Ishikawa (cell line): Measurements from ENCODE around the gene COQ4.

Source experiments
- CREB1 ChIP-seq: IDR thresholded peaks from 2 replicates; pipeline ENCODE4 v1.6.1; 2012; ENCODE audit warnings: low read depth
- EP300 ChIP-seq: IDR thresholded peaks from 2 replicates; pipeline ENCODE4 v1.6.1; 2012; ENCODE audit warnings: borderline replicate concordance
- MAX ChIP-seq: IDR thresholded peaks from 2 replicates; pipeline ENCODE4 v1.6.1; 2012
- RAD21 ChIP-seq: IDR thresholded peaks from 2 replicates; pipeline ENCODE4 v1.6.1; 2012; ENCODE audit warnings: low read depth
- TF ChIP-seq, protein P1 (sequence below): IDR thresholded peaks from 2 replicates; pipeline ENCODE4 v1.6.1; 2012; ENCODE audit warnings: low read depth, mild to moderate bottlenecking

DNA sequence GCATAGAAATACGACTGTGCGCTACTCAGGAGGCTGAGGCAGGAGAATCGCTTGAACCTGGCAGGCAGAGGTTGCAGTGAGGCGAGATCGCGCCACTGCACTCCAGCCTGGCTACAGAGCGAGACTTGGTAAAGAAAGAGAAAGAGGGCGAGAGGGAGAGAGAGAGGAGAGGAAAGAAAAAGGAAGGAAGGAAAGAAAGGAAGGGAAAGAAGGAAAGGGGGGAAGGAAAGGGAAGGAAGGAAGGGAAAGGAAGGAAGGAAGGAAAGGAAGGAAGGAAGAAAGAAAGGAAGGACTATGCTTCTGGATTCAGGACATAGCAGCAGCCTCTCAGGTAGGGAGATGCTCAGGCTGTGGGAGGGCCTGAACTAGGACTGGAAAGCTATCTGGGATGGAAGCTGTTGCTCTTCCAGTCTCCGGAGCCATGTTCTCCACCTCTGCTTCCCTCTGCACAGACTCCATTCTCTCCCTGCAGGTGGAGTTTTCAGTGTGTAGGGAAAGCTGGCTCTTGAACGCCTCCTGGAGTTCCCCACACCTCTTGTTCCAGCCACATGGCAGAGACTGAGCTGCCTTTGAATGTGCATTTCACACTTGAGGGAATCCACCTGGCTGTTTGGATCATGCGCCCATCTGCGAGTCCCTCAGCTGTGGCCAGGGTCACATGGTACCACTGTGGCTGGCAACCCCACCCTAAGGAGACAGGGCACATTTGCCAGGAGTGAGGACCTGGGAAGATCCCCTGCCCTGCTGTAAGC is 37.4 kb upstream of the COQ4 start:
- no peak for TF ChIP-seq CREB1
- TF ChIP-seq RAD21: no peak
- TF ChIP-seq, protein P1, sequence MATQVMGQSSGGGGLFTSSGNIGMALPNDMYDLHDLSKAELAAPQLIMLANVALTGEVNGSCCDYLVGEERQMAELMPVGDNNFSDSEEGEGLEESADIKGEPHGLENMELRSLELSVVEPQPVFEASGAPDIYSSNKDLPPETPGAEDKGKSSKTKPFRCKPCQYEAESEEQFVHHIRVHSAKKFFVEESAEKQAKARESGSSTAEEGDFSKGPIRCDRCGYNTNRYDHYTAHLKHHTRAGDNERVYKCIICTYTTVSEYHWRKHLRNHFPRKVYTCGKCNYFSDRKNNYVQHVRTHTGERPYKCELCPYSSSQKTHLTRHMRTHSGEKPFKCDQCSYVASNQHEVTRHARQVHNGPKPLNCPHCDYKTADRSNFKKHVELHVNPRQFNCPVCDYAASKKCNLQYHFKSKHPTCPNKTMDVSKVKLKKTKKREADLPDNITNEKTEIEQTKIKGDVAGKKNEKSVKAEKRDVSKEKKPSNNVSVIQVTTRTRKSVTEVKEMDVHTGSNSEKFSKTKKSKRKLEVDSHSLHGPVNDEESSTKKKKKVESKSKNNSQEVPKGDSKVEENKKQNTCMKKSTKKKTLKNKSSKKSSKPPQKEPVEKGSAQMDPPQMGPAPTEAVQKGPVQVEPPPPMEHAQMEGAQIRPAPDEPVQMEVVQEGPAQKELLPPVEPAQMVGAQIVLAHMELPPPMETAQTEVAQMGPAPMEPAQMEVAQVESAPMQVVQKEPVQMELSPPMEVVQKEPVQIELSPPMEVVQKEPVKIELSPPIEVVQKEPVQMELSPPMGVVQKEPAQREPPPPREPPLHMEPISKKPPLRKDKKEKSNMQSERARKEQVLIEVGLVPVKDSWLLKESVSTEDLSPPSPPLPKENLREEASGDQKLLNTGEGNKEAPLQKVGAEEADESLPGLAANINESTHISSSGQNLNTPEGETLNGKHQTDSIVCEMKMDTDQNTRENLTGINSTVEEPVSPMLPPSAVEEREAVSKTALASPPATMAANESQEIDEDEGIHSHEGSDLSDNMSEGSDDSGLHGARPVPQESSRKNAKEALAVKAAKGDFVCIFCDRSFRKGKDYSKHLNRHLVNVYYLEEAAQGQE: no peak
- no peak for TF ChIP-seq MAX
- no peak for TF ChIP-seq EP300
